HepG2 (cell line): ENCODE results near the gene COPS7A. TPM values are rescaled to one million over a fixed set of nuclear protein-coding genes. Genes with fewer than 3 reads are reported as not detected.

Source experiments
- CENPT ChIP-seq: sonication (generic); formaldehyde crosslinking; IDR thresholded peaks from 2 replicates; pipeline ENCODE4 v1.8.0; 2022; ENCODE audit warnings: low read depth, mild to moderate bottlenecking, moderate library complexity, missing genetic modification reagents
- E2F2 ChIP-seq: sonication (generic); formaldehyde crosslinking; IDR thresholded peaks from 2 replicates; pipeline ENCODE4 v1.4.0; 2020; ENCODE audit warnings: missing genetic modification reagents, borderline replicate concordance
- GLMP ChIP-seq: sonication (generic); formaldehyde crosslinking; IDR thresholded peaks from 2 replicates; pipeline ENCODE4 v1.9.0; 2021; ENCODE audit warnings: missing genetic modification reagents, mild to moderate bottlenecking, borderline replicate concordance
- HINFP ChIP-seq: sonication (generic); formaldehyde crosslinking; IDR thresholded peaks from 2 replicates; pipeline ENCODE4 v1.4.0; 2020; ENCODE audit warnings: low read depth, mild to moderate bottlenecking, missing genetic modification reagents
- JUNB ChIP-seq: sonication (generic); formaldehyde crosslinking; IDR thresholded peaks from 2 replicates; pipeline ENCODE4 v1.8.0; 2022; ENCODE audit warnings: missing genetic modification reagents, mild to moderate bottlenecking, borderline replicate concordance
- NCOA5 ChIP-seq: sonication (generic); formaldehyde crosslinking; IDR thresholded peaks from 2 replicates; pipeline ENCODE4 v1.4.0; 2020; ENCODE audit warnings: missing genetic modification reagents
- NCOR1 ChIP-seq: fragments of 200-600 bp; sonication (generic); IDR thresholded peaks from 2 replicates; pipeline ENCODE4 v1.7.0; 2017; ENCODE audit warnings: antibody characterized with exemption, low read length, borderline replicate concordance
- NRL ChIP-seq: sonication (generic); formaldehyde crosslinking; IDR thresholded peaks from 2 replicates; pipeline ENCODE4 v1.5.0; 2020; ENCODE audit warnings: missing genetic modification reagents, mild to moderate bottlenecking, moderate library complexity, borderline replicate concordance
- POLR2AphosphoS2 ChIP-seq: IDR thresholded peaks from 2 replicates; pipeline ENCODE4 v1.6.1; 2011; ENCODE audit warnings: low read depth, low read length, improper control_type of control experiment
- RARA ChIP-seq: IDR thresholded peaks from 2 replicates; pipeline ENCODE4 v1.6.1; 2016; ENCODE audit warnings: missing genetic modification reagents, missing compliant biosample characterization
- RBFOX2 ChIP-seq: fragments of 200-400 bp; formaldehyde crosslinking; IDR thresholded peaks from 2 replicates; pipeline ENCODE4 v1.6.1; 2017; ENCODE audit warnings: low read depth, mild to moderate bottlenecking, low read length
- TP53 ChIP-seq: sonication (generic); formaldehyde crosslinking; conservative IDR thresholded peaks from 2 replicates; pipeline ENCODE4 v1.4.0; 2020; ENCODE audit warnings: missing genetic modification reagents
- ZNF274 ChIP-seq: sonication (generic); formaldehyde crosslinking; IDR thresholded peaks from 2 replicates; pipeline ENCODE4 v1.5.1; 2020; ENCODE audit warnings: mild to moderate bottlenecking, missing genetic modification reagents
- ZNF550 ChIP-seq: sonication (generic); formaldehyde crosslinking; IDR thresholded peaks from 2 replicates; pipeline ENCODE4 v1.4.0; 2020; ENCODE audit warnings: mild to moderate bottlenecking, missing genetic modification reagents, borderline replicate concordance
- ZNF598 ChIP-seq: sonication (generic); formaldehyde crosslinking; IDR thresholded peaks from 2 replicates; pipeline ENCODE4 v1.5.1; 2020; ENCODE audit warnings: mild to moderate bottlenecking, missing genetic modification reagents, borderline replicate concordance
- polyA plus RNA-seq, 8 experiments: library from polyadenylated mRNA; depleted of rRNA in 3 of 8; stranded (reverse) in 7 of 8; unstranded in 1 of 8; fragments of >200 nt; fragmentation: Illumina TruSeq in 4 of 8; extraction: Trizol in 4 of 8; gene quantifications; 2 replicates each; pipeline versions ENCODE4 v1.2.1 to v1.2.3, GENCODE V29; 2011 to 2016; ENCODE audit warnings: low read depth in 4 of 8, missing spikeins in 1 of 8, mixed read lengths in 1 of 8; ENCODE audit not compliant: insufficient read depth in 1 of 8
- total RNA-seq, 5 experiments: library from RNA; depleted of rRNA; stranded (reverse); fragments of >200 nt; fragmentation: Illumina TruSeq; extraction: Trizol; gene quantifications; 2 replicates each; pipeline ENCODE4 v1.2.3, GENCODE V29; 2016; ENCODE audit warnings: low read depth in 1 of 5
- TF ChIP-seq, protein P1 (sequence below): sonication (generic); formaldehyde crosslinking; IDR thresholded peaks from 2 replicates; pipeline ENCODE4 v1.8.1; 2022; ENCODE audit warnings: low read depth, mild to moderate bottlenecking, missing genetic modification reagents
- TF ChIP-seq, protein P2 (sequence below): sonication (generic); formaldehyde crosslinking; IDR thresholded peaks from 2 replicates; pipeline ENCODE4 v1.4.0; 2020; ENCODE audit warnings: missing genetic modification reagents

The COPS7A gene
- total and polyA plus RNA-seq, 2 of the 13 experiments (the other 11 are each of a cell fraction or from before 2014, with no cell fraction given): 40.0 to 73.6 TPM

DNA sequence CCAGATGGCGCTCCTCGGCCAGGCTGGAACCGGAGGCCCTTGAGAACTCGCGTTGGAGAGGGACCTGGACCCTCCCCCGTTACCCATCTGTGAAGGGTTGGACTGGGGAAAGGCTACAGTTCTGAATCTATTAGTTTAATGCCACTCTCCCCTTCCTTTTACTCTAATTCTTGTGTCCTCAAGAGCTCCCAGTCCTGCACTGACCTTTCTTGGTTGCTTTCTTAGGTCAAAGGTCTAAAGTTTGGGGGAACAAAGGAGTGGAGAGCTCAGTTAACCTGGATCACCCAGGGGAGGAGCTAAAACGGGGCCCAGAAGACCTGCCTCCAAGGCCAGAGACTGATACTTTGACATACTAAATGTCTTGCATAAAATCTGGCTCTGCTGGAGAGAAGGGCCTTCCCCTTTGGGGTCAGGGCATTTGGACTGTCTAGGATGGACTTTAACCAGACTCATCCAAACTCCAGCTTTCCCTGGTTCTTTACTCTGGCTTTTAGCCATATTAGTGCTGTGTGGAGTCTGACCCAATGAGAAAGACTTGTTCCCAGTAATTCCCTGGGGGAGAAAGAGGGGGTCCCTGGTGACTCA is 30.0 kb downstream of the COPS7A start (continued):
- TF ChIP-seq HINFP (CRISPR knock-in tag) (no peak), TP53 (CRISPR knock-in tag) (no peak), POLR2AphosphoS2 (no peak), NCOR1 (peak; percentile 43; the same call in 1 of the 2 replicates), GLMP (no peak), E2F2 (no peak), ZNF550 (no peak), CENPT (CRISPR knock-in tag) (no peak), ZNF598 (CRISPR knock-in tag) (no peak), ZNF274 (CRISPR knock-in tag) (no peak), NCOA5 (CRISPR knock-in tag) (no peak), NRL (CRISPR knock-in tag) (no peak), RBFOX2 (no peak), JUNB (CRISPR knock-in tag) (no peak), RARA (CRISPR knock-in tag) (0 out of 2 replicates have a peak, but pooled peaks have one; percentile 30)
- TF ChIP-seq, protein P1, sequence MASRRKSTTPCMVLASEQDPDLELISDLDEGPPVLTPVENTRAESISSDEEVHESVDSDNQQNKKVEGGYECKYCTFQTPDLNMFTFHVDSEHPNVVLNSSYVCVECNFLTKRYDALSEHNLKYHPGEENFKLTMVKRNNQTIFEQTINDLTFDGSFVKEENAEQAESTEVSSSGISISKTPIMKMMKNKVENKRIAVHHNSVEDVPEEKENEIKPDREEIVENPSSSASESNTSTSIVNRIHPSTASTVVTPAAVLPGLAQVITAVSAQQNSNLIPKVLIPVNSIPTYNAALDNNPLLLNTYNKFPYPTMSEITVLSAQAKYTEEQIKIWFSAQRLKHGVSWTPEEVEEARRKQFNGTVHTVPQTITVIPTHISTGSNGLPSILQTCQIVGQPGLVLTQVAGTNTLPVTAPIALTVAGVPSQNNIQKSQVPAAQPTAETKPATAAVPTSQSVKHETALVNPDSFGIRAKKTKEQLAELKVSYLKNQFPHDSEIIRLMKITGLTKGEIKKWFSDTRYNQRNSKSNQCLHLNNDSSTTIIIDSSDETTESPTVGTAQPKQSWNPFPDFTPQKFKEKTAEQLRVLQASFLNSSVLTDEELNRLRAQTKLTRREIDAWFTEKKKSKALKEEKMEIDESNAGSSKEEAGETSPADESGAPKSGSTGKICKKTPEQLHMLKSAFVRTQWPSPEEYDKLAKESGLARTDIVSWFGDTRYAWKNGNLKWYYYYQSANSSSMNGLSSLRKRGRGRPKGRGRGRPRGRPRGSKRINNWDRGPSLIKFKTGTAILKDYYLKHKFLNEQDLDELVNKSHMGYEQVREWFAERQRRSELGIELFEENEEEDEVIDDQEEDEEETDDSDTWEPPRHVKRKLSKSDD (CRISPR knock-in tag): no peak
- TF ChIP-seq, protein P2, sequence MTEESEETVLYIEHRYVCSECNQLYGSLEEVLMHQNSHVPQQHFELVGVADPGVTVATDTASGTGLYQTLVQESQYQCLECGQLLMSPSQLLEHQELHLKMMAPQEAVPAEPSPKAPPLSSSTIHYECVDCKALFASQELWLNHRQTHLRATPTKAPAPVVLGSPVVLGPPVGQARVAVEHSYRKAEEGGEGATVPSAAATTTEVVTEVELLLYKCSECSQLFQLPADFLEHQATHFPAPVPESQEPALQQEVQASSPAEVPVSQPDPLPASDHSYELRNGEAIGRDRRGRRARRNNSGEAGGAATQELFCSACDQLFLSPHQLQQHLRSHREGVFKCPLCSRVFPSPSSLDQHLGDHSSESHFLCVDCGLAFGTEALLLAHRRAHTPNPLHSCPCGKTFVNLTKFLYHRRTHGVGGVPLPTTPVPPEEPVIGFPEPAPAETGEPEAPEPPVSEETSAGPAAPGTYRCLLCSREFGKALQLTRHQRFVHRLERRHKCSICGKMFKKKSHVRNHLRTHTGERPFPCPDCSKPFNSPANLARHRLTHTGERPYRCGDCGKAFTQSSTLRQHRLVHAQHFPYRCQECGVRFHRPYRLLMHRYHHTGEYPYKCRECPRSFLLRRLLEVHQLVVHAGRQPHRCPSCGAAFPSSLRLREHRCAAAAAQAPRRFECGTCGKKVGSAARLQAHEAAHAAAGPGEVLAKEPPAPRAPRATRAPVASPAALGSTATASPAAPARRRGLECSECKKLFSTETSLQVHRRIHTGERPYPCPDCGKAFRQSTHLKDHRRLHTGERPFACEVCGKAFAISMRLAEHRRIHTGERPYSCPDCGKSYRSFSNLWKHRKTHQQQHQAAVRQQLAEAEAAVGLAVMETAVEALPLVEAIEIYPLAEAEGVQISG: no peak
